T-helper 22 cell (primary cell): Measurements from ENCODE around the gene EIF6.
"Not testable (repeated sequence)": the region's sequence is repeated elsewhere in the genome, so short reads cannot be mapped to it uniquely, and the experiment has no call there.

Experiments
- DNase-seq: peaks from one replicate; pipeline ENCODE4 v3.0.0-alpha.2; 2020; ENCODE audit warnings: low read depth

The EIF6 gene

GRCh38 chr20:35277531-35278395 lies 6.8 kb downstream of the EIF6 start, which contains the start of gene MMP24OS:
Gene MMP24OS (minus strand): TSS chr20:35278122. CDS start chr20:35277929, 193 bp downstream.
- DNase-seq = peak; percentile 87

GRCh38 chr20:35277127-35277526 lies 7.4 kb downstream of the EIF6 start:
- DNase-seq = no peak

DNA sequence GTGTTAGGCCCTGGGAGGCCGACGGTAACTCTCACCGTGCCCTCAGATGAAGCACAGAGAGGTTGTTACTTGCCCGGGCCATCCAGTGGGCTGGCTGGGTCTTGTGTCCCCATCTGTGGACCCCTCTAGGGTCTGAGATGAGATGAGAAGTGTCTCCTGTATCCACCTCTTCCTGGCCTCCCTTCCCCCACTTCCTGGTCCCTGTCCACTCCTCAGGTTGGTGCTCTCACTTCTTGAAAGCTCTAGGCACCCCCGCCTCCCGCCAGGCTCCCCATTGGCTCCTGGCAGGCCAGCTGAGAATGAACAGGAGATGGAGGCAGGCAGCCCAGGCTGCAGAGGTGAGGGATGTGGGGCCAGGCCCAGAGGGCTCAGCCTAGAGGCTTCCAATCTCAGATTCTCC lies 8.2 kb downstream of the EIF6 start:
- DNase-seq = no peak

- DNase-seq = no peak
Measured at GRCh38 chr20:35275741-35276251, 8.8 kb downstream of the EIF6 start.

DNA sequence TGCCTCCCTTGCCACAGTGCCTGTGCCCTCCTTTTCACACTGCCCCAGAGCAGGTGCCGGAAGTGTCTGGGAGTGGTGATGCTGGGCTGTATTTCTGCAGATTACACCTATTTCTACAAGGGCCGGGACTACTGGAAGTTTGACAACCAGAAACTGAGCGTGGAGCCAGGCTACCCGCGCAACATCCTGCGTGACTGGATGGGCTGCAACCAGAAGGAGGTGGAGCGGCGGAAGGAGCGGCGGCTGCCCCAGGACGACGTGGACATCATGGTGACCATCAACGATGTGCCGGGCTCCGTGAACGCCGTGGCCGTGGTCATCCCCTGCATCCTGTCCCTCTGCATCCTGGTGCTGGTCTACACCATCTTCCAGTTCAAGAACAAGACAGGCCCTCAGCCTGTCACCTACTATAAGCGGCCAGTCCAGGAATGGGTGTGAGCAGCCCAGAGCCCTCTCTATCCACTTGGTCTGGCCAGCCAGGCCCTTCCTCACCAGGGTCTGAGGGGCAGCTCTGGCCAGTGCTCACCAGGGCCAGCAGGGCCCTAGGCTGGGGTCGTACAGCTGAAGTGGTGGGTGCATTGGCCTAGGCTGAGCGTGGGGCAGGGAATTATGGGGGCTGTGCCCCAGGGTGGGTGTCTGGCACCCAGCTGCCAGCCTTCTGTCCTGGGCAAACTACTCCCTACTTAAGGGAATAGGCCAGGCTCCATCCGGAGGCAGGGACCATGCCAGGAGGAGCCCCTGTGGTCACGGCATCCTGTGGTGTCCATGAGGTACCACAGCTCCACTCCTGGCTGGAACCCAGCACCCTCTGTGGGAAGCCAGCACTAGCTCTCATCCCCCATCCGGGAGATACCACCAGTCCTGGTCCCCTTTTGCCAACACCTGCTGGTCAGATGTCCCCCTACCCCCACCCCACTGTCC lies 10.1 kb downstream of the EIF6 start:
- DNase-seq = no peak

DNA sequence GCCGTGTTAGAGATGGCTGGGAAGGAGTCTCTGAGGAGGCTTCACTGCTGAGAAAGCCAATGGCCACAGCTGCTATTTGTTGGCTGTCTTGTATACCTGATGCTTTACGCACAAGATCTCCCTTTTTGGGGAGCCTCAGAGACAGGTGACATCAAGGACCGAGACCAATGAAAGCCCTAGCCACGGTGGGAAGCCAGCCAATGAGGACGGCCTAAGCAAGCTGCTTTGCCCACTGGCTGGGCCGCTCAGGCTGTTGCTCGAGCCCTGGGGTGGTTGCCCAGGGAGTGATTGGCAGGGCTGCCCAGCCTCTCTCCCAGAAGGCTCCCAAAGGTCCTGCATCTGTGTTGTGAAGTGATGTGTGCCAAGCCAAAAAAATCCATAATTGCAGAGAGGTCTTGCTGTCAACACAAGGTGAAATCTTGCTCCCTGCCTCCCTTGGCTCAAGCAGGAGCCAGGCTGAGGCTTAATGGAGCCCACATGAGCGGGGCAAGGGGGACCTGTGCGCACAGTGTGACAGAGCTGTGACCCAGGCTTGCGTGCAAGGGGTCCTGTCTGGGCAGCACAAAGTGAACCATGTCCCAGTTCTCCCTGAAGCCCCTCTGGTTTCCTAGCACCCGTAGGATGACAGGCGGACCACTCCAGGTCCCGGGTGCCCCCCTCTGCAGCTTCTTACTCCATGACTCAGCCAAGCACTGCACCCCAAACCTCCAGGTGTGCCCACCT lies 11.0 kb downstream of the EIF6 start:
- no peak for DNase-seq

DNA sequence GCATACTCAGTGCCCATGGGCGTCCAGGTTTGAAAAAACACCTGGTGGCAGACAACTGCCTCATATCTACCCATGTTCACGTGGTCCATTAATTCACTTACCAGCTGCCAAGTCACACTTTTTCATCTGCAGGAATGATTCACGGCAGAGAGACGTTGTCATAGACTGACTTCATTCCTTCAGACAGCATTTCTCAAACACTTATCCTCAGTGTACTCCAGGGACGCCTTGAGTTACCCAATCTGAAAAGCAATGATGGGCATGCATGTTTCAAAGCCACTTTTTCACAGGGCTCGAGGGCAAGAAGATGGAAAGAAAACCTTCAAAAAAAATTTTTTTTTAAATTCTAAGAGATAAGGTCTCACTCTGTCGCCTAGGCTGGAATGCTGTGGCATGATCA lies 12.7 kb downstream of the EIF6 start:
- no peak for DNase-seq

DNA sequence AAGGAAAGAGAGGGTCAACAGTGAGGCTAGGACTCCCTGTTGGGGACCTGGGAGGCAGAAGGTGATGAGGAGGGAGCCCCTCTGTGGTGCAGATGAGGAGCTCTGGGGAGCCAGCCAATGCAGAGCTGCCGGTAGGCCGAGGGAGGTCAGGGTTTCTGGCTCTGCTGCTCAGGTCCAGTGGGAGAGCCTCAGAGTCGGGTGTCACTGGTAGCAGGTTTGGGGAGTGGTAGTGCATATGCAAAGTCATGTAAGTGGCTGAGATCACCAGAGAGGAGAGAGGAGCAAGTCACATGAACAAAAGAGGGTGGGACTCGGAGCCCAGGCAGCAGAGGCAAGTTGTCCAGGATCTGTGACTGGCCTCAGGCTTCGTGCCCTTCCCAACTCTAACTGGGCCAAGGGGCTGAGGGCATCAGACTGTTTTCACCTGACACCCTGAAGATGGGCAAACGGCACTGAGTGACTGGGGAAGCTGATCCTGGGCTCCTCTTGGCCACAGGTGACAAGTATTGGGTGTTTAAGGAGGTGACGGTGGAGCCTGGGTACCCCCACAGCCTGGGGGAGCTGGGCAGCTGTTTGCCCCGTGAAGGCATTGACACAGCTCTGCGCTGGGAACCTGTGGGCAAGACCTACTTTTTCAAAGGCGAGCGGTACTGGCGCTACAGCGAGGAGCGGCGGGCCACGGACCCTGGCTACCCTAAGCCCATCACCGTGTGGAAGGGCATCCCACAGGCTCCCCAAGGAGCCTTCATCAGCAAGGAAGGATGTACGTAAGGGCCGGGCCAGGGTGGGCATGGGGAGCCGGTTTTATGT lies 13.3 kb downstream of the EIF6 start:
- no peak for DNase-seq

- DNase-seq = no peak
Measured at GRCh38 chr20:35270021-35270902, 14.3 kb downstream of the EIF6 start.

DNA sequence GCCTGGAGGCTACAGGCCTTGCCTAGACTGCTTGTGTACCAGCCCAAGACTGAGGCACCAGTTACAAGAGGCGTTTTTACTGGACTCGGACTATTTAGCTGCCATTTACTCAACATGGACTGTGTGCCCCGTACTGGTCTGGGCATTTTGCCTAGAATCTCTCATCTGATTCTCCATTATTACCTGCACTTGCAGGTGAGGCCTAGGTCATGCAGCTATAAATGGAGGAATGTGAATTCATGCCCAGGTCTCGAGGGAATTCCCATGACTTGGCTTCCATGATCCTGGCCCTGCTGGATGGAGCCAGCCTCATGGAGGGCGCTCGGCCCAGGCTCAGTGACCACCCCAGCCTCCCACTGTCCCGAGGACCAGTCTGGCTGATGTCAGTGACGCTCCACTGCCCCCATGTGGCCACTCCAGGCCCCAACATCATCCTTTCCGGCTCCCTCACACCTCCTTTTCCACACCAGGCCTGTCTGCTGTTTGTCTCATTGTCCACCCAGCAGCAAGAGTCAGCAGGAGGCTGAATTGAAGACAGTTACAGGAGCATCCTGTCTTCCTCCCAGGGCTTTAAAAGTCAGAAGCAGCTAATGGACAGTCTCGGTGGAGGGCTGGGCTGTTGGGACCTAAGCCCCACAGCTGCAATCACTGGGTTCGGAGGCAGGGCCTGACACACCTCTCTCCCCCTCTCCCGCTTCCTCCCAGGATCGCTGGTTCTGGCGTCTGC lies 15.4 kb downstream of the EIF6 start:
- no peak for DNase-seq

GRCh38 chr20:35267092-35267491 lies 17.5 kb downstream of the EIF6 start:
- no peak for DNase-seq

GRCh38 chr20:35264755-35265154 lies 19.8 kb downstream of the EIF6 start:
- no peak for DNase-seq

GRCh38 chr20:35263532-35264341 lies 20.8 kb downstream of the EIF6 start:
- no peak for DNase-seq

- DNase-seq = not testable (repeated sequence)
Measured at GRCh38 chr20:35262731-35263531, 21.6 kb downstream of the EIF6 start.

DNA sequence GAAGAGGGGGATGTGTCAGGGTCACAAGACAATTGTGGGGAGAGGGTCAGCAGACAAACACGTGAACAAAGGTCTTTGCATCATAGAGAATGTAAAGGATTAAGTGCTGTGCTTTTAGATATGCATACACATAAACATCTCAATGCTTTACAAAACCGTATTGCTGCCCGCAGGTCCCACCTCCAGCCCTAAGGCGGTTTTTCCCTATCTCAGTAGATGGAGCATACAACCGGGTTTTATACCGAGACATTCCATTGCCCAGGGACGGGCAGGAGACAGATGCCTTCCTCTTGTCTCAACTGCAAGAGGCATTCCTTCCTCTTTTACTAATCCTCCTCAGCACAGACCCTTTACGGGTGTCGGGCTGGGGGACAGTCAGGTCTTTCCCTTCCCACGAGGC lies 22.3 kb downstream of the EIF6 start:
- not testable (repeated sequence) for DNase-seq

DNA sequence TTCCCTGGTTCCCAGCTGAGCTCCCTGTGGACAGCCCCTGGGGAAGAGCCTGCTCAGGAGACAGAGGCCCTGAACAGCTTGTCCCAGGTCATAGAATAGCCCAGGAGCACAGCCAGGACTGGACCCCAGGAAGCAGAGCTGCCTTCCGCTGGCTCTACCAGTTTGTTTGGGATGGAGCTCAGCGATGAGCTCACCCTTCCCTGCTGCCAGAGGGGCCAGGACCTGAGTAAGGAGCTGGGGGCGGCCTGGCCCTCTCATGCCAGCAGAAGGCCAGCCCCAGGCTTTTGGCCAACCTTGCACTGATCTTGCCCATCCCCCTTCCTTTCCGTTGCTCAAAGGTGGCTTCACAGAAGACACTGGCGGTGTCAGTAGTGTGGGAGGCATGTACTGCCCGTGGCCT lies 24.1 kb downstream of the EIF6 start:
- no peak for DNase-seq

- DNase-seq = no peak
Measured at GRCh38 chr20:35257175-35257909, 27.2 kb downstream of the EIF6 start.
